Prostate gland (tissue), 2 donors: ENCODE data around the gene GNL2. TPM values are rescaled to one million over a fixed set of nuclear protein-coding genes. Genes with fewer than 3 reads are reported as not detected.
A peak's percentile ranks its signal among the peaks of the same experiment; 100 is the strongest.

Source experiments
- DNase-seq: peaks from one replicate; pipeline ENCODE4 v3.0.0-alpha.2; 2019; ENCODE audit warnings: low spot score
- H3K27ac ChIP-seq, 2 donors: fragments of 200-600 bp; sonication (generic); 2 replicates each; pipeline ENCODE4 v1.5.1; 2017 to 2019
- H3K27me3 ChIP-seq: fragments of 200-600 bp; sonication (generic); replicated peaks from 2 replicates; pipeline ENCODE4 v1.5.1; 2019; ENCODE audit not compliant: insufficient read depth
- H3K36me3 ChIP-seq, 2 donors: fragments of 200-600 bp; sonication (generic); 1 replicate in 1 of 2; 2 replicates in 1 of 2; pipeline versions ENCODE4 v1.5.1 to v1.8.1; 2017 to 2019
- H3K4me1 ChIP-seq: fragments of 200-600 bp; sonication (generic); replicated peaks from 2 replicates; pipeline ENCODE4 v1.5.1; 2019
- H3K4me3 ChIP-seq, 2 donors: fragments of 200-600 bp; sonication (generic); 2 replicates each; pipeline ENCODE4 v1.5.1; 2017 to 2019
- H3K9me3 ChIP-seq: fragments of 200-600 bp; sonication (generic); 2 replicates; pipeline ENCODE4 v1.5.1; 2017
- POLR2A ChIP-seq: fragments of 450-650 bp; IDR thresholded peaks from one replicate; pipeline ENCODE4 v1.6.1; 2016; ENCODE audit warnings: antibody characterized with exemption, mild to moderate bottlenecking
- POLR2AphosphoS5 ChIP-seq: sonication (generic); formaldehyde crosslinking; IDR thresholded peaks from one replicate; pipeline ENCODE4 v1.6.1; 2017; ENCODE audit warnings: antibody characterized with exemption
- WGBS: methylation state at CpG from one replicate; pipeline ENCODE4 v1.1.5; 2018; 5-methylcytosine and 5-hydroxymethylcytosine counted together
- intact Hi-C: fragments of 100-400 bp; cut with DNase I; formaldehyde crosslinking; loops from one replicate; pipeline ENCODE4 v1.14.2; 2022
- total RNA-seq, 2 donors: library from RNA; depleted of rRNA; stranded (reverse); fragments of >200 nt; gene quantifications; one replicate each; pipeline ENCODE4 v1.1.0, GENCODE V29; 2016
- TF ChIP-seq, protein P1 (sequence below), 4 experiments: fragments of 200-600 bp in 2 of 4; fragments of 450-650 bp in 2 of 4; sonication (generic) in 2 of 4; IDR thresholded peaks; 1 replicate in 3 of 4; 2 replicates in 1 of 4; pipeline ENCODE4 v1.5.1; 2016 to 2019; ENCODE audit warnings: antibody characterized with exemption in 4 of 4, mild to moderate bottlenecking in 2 of 4, moderate library complexity in 2 of 4

The GNL2 gene
- total RNA-seq, 2 donors from 2014 or later: 23.2 to 52.0 TPM

DNA sequence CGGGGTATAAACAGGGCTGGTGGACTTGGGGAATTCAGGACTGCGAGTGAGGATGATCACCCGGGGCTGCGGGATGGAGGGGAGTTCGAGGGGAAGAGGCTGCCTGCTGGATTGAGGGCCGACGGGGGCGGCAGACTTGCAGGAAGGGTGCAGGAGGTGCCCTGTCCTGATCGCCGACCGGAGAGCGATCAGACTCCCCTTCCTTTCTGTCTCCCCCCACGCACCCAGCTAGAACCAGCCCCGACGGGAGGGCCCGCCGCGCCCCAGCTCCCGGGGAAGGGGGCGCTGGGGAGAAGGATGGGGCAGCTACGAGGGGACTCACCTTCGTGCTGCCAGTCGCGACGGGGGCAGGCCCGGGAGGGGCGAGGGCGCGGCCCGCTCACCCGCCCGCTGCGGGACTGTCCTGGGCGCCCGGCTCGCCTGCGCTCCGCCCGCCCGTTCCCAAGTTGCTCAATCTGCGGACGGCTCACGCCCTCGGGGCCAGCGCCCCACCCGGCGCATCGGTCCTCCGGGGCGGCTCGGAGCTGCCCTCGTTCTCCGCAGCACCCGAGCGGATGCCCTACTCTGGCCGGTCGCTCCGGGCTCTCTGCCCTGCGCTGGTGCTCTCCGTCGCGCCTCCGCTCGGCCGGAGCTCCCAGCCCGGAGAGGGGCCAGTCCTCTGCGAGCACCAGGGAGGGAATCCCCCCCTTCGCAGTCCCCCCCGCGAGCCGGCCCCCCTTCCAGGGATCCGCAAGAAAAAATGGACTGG lies 38.7 kb upstream of the GNL2 start, which contains the start of gene RSPO1:
Gene RSPO1 (minus strand): TSS at position 649 of the 748 bp plus-strand sequence. CDS start 5,231 bp downstream, outside the sequence.
- DNase-seq: no peak
- H3K4me1 ChIP-seq: no peaks in the 10 kb centered on the region
- H3K27me3 ChIP-seq: peaks cover 25% of the 10 kb centered on the region
- no peak within 1 kb of the TSS for H3K27ac ChIP-seq
- no peaks in the 10 kb centered on the region for H3K36me3 ChIP-seq
- no peak for TF ChIP-seq POLR2A
- TF ChIP-seq POLR2AphosphoS5: no peak
- TF ChIP-seq, protein P1, sequence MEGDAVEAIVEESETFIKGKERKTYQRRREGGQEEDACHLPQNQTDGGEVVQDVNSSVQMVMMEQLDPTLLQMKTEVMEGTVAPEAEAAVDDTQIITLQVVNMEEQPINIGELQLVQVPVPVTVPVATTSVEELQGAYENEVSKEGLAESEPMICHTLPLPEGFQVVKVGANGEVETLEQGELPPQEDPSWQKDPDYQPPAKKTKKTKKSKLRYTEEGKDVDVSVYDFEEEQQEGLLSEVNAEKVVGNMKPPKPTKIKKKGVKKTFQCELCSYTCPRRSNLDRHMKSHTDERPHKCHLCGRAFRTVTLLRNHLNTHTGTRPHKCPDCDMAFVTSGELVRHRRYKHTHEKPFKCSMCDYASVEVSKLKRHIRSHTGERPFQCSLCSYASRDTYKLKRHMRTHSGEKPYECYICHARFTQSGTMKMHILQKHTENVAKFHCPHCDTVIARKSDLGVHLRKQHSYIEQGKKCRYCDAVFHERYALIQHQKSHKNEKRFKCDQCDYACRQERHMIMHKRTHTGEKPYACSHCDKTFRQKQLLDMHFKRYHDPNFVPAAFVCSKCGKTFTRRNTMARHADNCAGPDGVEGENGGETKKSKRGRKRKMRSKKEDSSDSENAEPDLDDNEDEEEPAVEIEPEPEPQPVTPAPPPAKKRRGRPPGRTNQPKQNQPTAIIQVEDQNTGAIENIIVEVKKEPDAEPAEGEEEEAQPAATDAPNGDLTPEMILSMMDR (IDR thresholded peaks at IDR 0.05): no peak
- no peaks in the 10 kb centered on the region for H3K9me3 ChIP-seq
- 2% methylated on average over 45 of the region's 72 CpGs for WGBS
- peak within 1 kb of the TSS; percentile 21 to 24 for H3K4me3 ChIP-seq
- intact Hi-C loops: no loop called here

DNA sequence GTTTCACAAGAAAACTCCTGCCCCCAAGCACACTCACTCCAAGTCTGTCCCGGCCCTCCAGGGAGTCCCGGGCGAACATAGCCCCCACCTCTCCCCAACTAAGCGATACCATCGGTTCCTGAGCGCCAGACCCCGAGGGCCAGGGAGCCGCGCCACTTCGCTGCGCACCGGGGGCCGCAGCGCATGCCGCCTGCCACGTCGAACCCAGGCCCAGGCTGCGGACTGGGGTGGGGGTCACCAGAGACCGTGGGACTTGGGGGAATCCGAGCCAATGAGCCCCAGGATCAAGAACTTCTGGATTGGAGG lies 38.2 kb upstream of the GNL2 start:
- peak overlapping the region; percentile 21 to 24 for H3K4me3 ChIP-seq

DNA sequence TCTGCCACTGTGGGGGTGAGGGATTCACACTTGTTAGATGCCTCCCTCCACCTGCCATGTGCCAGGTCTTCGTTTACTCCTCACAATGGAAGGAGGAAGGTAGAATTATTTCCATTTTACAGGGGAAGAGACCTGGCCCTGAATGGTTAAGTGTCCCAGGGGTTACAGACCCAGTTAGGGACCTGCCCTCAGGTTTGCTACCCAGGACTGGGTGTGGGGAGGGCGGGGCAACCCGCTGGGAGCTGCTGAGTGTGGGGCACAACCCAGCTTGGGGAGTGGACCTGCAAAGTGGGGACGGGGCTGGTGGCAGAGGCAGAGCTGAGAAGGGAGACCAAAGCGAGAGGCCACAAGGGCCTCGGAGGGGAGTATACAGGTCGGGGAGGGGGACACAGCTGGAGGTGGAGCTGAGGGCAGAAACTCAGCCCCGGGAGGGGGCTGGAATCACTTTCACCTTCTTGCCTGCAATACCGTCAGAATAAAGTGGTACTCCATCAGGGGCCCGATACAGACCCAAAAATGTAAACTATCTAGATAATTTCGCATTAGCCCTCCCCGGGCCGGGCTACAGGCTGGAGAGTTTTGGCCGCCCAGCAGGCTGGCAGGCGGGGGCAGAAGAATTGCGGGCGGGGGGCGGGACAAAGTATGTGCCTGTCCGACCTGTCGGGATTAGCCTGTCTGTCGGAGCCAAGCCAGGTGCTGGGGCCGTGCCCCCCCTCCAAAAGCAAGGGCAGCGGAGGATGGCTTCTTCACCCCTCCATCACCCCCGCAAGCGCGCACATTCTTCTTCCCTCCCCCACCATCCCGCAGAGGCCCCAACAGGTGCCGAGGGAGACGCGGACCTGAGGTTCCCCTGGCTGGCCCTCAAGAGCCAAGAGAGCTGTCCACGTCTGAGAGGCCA lies 37.6 kb upstream of the GNL2 start:
- 8% methylated on average over 29 of the region's 31 CpGs for WGBS
- no peaks in the 10 kb centered on the region for H3K9me3 ChIP-seq
- peaks cover 25% of the 10 kb centered on the region for H3K27me3 ChIP-seq
- intact Hi-C loops: no loop called here
- no peaks in the 10 kb centered on the region for H3K36me3 ChIP-seq
- DNase-seq: no peak
- H3K27ac ChIP-seq: no peak overlapping the region
- H3K4me3 ChIP-seq: peak overlapping the region; percentile 21 to 24
- no peak for TF ChIP-seq POLR2AphosphoS5
- TF ChIP-seq, protein P1 (IDR thresholded peaks at IDR 0.05): no peak
- TF ChIP-seq POLR2A: no peak
- H3K4me1 ChIP-seq: no peaks in the 10 kb centered on the region

More for the DNA sequence above, 38.2 kb upstream of the GNL2 start:
- 0% methylated on average over 9 of the region's 20 CpGs for WGBS
- H3K4me1 ChIP-seq: no peaks in the 10 kb centered on the region
- intact Hi-C loops: no loop called here
- H3K9me3 ChIP-seq: no peaks in the 10 kb centered on the region
- no peaks in the 10 kb centered on the region for H3K36me3 ChIP-seq
- no peak for DNase-seq
- TF ChIP-seq, protein P1 (IDR thresholded peaks at IDR 0.05): no peak
- H3K27ac ChIP-seq: no peak overlapping the region
- H3K27me3 ChIP-seq: peaks cover 25% of the 10 kb centered on the region

DNA sequence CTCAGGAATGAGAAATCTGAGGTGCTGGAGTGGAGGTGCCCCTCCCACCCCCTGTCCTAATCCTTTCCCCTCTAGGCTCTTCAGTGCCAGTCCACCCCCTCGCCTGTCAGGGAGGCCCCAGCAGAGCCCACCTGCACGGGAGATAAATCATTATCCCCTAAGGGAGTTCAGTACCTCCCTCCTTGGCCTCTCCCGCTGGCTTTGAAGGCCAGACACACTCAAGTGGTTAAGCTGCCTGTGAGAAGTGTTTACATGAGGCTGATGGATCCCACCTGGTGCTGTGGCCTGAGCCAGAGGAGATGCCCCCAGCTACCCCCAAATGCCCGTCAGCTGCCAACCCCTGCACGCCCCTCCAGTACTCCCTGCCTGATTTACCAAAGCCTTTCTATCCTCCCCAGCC lies 35.3 kb upstream of the GNL2 start:
- WGBS: 34% methylated on average over 5 of the region's 5 CpGs
- H3K36me3 ChIP-seq: no peaks in the 10 kb centered on the region
- TF ChIP-seq POLR2A: no peak
- TF ChIP-seq, protein P1 (IDR thresholded peaks at IDR 0.05): no peak
- no peak for TF ChIP-seq POLR2AphosphoS5
- H3K4me3 ChIP-seq: no peak overlapping the region
- H3K27me3 ChIP-seq: peaks cover 29% of the 10 kb centered on the region
- intact Hi-C loops: no loop called here
- no peaks in the 10 kb centered on the region for H3K9me3 ChIP-seq
- H3K27ac ChIP-seq: no peak overlapping the region
- no peaks in the 10 kb centered on the region for H3K4me1 ChIP-seq
- DNase-seq: no peak
